Muscle layer of colon (tissue), 2 donors: ENCODE data around the gene GOLGA8R.
"Not testable (repeated sequence)": the region's sequence is repeated elsewhere in the genome, so short reads cannot be mapped to it uniquely, and the experiment has no call there.

Source experiments
- H3K27ac ChIP-seq: one replicate; pipeline ENCODE4 v1.7.0; 2013; ENCODE audit warnings: low read depth, mild to moderate bottlenecking, low read length, moderate library complexity
- H3K27me3 ChIP-seq, 2 donors: one replicate each; pipeline ENCODE4 v1.7.0; 2013; ENCODE audit warnings: low read length in 2 of 2, mild to moderate bottlenecking in 2 of 2; ENCODE audit not compliant: insufficient read depth in 2 of 2, control insufficient read depth in 1 of 2
- H3K36me3 ChIP-seq: one replicate; pipeline ENCODE4 v1.7.0; 2013; ENCODE audit warnings: mild to moderate bottlenecking, low read length; ENCODE audit not compliant: insufficient read depth
- H3K4me1 ChIP-seq: one replicate; pipeline ENCODE4 v1.7.0; 2013; ENCODE audit warnings: mild to moderate bottlenecking, low read length; ENCODE audit not compliant: insufficient read depth
- H3K4me3 ChIP-seq, 2 donors: one replicate each; pipeline ENCODE4 v1.7.0; 2013; ENCODE audit warnings: low read length in 2 of 2, low read depth in 1 of 2, mild to moderate bottlenecking in 1 of 2, moderate library complexity in 1 of 2
- H3K9ac ChIP-seq: one replicate; pipeline ENCODE4 v1.7.0; 2013; ENCODE audit warnings: low read length
- H3K9me3 ChIP-seq: one replicate; pipeline ENCODE4 v1.7.0; 2013; ENCODE audit warnings: mild to moderate bottlenecking, low read length
- donor health status: abdominal sarcoma.
- donor health status: Adenocarcinoma of cecum.

The GOLGA8R gene, protein sequence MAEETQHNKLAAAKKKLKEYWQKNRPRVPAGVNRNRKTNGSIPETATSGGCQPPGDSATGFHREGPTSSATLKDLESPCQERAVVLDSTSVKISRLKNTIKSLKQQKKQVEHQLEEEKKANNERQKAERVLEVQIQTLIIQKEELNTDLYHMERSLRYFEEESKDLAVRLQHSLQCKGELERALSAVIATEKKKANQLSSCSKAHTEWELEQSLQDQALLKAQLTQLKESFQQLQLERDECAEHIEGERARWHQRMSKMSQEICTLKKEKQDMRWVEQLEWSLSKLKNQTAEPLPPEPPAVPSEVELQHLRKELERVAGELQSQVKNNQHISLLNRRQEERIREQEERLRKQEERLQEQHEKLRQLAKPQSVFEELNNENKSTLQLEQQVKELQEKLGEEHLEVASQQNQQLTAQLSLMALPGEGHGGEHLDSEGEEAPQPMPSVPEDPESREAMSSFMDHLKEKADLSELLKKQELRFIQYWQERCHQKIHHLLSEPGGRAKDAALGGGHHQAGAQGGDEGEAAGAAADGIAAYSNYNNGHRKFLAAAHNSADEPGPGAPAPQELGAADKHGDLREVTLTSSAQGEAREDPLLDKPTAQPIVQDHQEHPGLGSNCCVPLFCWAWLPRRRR

DNA sequence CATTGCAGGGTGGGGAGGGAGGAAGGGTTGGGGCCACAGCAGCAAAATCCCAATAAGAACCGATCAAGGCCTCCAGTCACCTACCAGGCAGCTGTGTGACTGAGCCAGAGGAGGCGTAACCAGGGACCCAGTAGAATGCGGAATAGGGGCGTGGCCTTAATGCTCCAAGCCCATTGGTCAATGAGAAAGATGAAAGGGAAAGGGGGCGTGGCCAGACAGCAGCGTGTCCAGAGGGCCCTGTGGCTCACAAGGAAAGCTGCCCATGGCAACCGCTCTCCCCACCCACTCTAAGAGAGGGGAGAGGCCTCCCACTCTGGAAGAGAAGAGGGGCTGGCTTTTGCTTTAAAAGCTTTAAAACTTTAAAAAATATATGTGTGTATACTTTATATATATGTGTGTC is at the start of gene GOLGA8R:
Gene GOLGA8R, minus strand, starts transcription at position 101 of the 400 bp plus-strand sequence. Its CDS starts 98 bp downstream, at position 3.
- not testable (repeated sequence) for H3K4me1 ChIP-seq, H3K9ac ChIP-seq, H3K27me3 ChIP-seq, H3K27ac ChIP-seq, H3K36me3 ChIP-seq, H3K9me3 ChIP-seq, H3K4me3 ChIP-seq

DNA sequence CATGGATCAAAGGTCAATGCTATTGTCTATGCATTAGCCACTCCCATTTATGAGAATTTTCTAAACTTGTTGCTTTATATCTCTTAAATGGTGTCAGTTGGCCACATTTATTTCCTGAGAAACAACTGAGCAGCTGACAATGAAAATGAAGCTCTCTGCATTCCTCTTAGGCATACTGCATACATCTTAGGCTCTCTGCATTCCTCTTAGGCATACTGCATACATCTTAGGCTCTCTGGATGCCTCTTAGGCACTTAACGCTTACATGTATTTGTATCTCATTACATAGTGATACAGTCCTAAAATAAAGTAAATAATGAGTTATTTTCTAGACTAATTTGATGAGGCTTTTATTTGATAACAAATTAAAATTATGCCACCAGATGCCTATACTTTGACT is 49.8 kb upstream of the GOLGA8R start:
- not testable (repeated sequence) for H3K27me3 ChIP-seq, H3K9ac ChIP-seq, H3K27ac ChIP-seq, H3K4me1 ChIP-seq, H3K36me3 ChIP-seq, H3K4me3 ChIP-seq, H3K9me3 ChIP-seq

DNA sequence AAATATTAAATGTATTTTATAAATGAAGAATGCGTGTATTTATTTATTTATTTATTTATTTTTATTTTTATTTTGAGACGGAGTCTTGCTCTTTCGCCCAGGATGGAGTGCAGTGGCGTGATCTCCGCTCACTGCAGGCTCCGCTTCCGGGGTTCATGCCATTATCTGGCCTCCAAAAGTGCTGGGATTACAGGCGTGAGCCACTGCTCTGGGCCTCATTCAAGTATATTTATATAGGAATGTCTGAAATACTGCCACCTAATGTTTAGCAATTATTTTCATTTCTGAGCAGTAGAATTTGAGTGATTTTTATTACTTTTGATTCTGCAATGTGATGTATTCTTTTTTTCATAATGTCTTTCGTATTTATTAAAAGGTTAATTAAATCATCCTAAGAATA is 48.1 kb upstream of the GOLGA8R start:
- not testable (repeated sequence) for H3K4me3 ChIP-seq, H3K9me3 ChIP-seq, H3K9ac ChIP-seq, H3K4me1 ChIP-seq, H3K27ac ChIP-seq, H3K36me3 ChIP-seq, H3K27me3 ChIP-seq

DNA sequence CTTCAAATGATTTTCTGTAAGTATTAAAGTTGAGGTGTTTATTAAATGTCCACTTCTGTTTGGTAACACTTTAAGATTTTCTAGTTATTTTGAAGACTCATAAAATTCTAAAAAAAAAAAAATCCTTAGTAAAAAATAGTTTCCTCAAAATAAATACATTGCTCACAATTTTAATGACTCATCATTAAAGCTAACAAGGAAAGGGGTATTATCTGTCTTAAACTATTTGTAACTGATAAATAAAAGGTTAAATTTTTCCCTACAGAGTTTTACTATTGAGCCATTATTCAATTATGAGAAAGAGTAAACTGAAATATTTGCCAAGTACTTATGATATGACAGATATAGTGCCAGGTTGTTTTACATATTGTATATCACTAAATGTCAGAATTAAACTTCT is 38.6 kb upstream of the GOLGA8R start:
- H3K27ac ChIP-seq, H3K27me3 ChIP-seq, H3K9me3 ChIP-seq, H3K36me3 ChIP-seq, H3K4me1 ChIP-seq, H3K4me3 ChIP-seq, H3K9ac ChIP-seq: not testable (repeated sequence)

DNA sequence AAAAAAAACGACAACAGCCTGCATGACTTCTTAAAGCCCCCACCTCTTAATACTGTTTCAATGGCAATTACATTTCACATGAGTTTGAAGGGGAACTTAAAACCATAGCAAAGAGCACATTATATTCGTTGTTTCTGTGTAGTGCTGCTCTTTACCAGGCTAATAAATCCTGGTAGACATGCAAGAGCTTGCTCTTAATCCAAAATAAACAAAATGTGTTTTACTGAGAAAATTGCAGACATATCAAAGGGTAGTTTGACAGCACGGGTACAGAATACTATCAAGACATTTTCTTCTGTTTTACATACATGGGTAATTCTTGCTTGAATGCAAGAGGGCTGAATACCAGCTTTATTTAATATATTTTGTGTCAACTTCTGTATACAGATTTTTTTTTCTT is 24.3 kb upstream of the GOLGA8R start:
- H3K9me3 ChIP-seq, H3K4me3 ChIP-seq, H3K36me3 ChIP-seq, H3K9ac ChIP-seq, H3K27ac ChIP-seq, H3K4me1 ChIP-seq, H3K27me3 ChIP-seq: not testable (repeated sequence)

DNA sequence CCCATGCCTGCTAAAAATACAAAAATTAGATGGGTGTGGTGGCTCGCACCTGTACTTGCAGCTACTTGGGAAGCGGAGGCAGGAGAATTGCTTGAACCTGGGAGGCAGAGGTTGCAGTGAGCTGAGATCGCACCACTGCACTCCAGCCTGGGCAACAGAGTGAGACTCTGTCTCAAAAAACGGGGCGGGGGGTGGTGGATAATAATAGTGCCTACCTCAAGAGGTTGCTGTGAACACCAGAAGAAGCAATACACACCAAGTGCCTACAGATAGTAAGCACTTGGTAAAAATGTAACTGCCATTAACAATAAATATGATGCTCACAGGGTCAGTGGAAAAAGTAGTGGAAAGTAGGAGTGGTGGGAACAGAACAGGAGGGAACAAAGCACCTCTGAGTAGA is 21.8 kb upstream of the GOLGA8R start:
- H3K27me3 ChIP-seq, H3K4me3 ChIP-seq, H3K9me3 ChIP-seq, H3K36me3 ChIP-seq, H3K4me1 ChIP-seq, H3K9ac ChIP-seq, H3K27ac ChIP-seq: not testable (repeated sequence)

DNA sequence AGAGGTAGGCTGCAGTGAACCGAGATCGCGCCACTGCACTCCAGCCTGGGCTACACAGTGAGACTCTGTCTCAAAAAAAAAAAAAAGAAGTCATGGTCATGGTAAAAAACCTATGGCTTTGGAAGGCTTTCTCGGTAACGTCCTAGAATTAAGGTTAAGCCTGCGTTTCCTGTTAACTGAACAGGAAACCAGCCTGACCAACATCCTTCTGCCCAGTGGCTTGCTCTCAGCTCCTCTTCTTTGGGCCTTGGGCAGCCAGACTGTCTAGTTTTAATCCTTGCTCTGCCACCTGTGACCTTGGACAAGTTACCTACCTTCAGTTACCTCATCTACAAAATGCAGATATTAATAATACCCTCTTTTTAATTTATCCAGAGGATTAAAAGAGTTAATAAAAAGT is 6.7 kb upstream of the GOLGA8R start:
- not testable (repeated sequence) for H3K27me3 ChIP-seq, H3K36me3 ChIP-seq, H3K4me3 ChIP-seq, H3K27ac ChIP-seq, H3K9ac ChIP-seq, H3K9me3 ChIP-seq, H3K4me1 ChIP-seq

DNA sequence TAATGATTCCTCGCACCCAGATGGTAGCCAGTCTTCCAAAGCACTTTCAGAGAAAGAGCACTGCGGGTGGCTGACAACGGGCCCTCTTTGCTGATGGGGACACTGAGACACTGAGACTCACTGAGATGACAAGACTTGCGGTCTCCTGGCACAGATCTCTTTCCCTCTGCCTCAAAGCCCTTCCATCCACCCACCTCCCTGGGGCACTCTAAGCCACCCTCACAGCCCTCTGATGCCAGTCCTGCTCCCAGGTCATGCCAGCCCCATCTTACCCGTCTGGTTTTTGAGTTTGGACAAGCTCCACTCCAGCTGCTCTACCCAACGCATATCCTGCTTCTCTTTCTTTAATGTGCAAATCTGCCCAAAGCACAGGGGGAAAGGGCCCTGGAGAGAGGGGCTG is 6.4 kb downstream of the GOLGA8R start:
- not testable (repeated sequence) for H3K27ac ChIP-seq, H3K36me3 ChIP-seq, H3K9ac ChIP-seq, H3K9me3 ChIP-seq, H3K4me1 ChIP-seq, H3K4me3 ChIP-seq, H3K27me3 ChIP-seq

DNA sequence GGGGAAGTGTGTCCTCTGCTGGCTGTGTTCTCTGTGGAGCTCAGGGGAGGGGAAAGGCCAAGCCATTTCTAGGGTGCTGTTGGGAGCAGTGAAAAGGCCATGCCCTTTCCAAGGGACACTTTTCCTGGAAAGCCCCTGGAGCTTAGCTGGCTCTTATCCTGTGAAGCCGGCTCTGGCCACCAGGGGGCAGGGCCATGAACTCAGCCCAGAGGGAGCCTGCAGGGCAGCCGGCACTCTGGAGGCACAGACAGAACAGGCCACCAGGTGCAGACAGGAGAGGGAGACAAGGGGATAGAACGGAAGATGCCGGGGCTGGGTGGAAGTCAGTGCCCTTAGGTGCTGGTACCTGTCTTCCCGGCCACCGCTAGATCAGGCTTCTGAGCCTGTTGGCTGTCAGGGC is 15.1 kb downstream of the GOLGA8R start:
- H3K9ac ChIP-seq, H3K27ac ChIP-seq, H3K27me3 ChIP-seq, H3K4me1 ChIP-seq, H3K4me3 ChIP-seq, H3K9me3 ChIP-seq, H3K36me3 ChIP-seq: not testable (repeated sequence)

DNA sequence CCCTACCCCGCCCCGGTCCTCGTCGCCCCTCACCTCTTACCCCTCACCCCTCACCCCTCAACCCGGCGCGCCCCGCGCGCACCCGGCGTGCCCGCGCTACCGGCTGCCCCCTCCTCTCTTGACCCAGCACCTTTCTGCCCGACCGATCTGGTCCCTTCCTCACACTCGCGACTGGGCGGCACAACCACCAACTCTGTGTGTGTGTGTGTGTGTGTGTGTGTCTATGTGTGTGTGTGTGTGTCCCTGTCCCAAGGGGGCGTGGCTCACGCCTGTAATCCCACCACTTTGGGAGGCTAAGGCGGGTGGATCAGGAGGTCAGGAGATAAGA is 20.4 kb downstream of the GOLGA8R start:
- H3K27ac ChIP-seq, H3K36me3 ChIP-seq, H3K4me3 ChIP-seq, H3K9ac ChIP-seq, H3K27me3 ChIP-seq, H3K4me1 ChIP-seq, H3K9me3 ChIP-seq: not testable (repeated sequence)

DNA sequence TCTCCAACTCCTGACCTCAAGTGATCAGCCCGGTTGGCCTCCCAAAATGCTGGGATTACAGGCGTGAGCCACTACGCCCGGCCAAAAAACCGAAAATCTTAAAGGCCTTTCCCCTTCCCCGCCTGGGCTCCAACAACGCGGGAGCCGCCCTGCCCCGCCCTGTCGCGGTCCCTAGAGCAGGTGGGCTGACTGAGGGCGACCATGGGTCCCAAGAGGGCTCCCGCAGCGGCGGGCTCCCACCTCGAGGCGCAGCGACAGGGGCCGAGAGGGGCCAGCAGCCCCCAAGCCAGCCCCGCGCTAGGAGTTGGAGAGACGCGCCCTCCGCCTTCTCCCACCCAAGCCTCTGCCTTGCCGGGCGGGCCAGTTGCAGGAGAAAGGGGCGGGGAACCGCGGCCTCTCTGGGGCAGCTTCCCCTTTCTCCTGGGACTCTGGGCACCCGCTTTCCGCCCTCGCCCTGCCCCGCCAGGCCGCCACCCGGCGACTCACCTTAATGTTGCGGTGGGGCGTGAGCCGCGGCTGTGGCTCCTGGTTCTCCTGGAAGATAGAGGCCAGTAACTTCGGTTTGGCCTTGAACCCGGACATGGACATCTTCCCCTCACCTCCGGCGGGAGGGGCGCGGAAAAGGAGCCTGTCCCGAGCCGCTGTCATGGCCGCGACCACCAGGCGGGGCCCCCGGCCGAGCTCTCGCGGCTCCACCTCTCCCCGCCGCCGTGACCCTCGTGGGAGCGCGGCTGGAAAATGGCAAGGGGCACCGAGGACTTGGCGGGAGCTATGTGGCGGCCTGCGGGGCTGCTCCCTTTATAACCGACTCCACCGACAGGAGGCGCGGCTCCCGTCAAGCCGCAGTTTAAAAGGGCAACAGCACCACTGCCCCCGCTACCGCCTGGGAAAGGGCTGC is 21.0 kb downstream of the GOLGA8R start, which contains the start of gene CHRFAM7A:
Gene CHRFAM7A, minus strand, starts transcription at position 775 of the 898 bp plus-strand sequence. CDS start 10,189 bp downstream, outside the sequence.
- H3K4me3 ChIP-seq, H3K4me1 ChIP-seq, H3K36me3 ChIP-seq, H3K9me3 ChIP-seq, H3K9ac ChIP-seq, H3K27ac ChIP-seq, H3K27me3 ChIP-seq: not testable (repeated sequence)
